TTC549 (cell line): ENCODE data around the gene EGFL7.

Experiments used
- FAIRE-seq: peaks from 2 replicates; lab custom pipeline; 2012; peaks lifted over from hg19 to GRCh38; lab: Jason Lieb, UNC

EGFL7 gene

DNA sequence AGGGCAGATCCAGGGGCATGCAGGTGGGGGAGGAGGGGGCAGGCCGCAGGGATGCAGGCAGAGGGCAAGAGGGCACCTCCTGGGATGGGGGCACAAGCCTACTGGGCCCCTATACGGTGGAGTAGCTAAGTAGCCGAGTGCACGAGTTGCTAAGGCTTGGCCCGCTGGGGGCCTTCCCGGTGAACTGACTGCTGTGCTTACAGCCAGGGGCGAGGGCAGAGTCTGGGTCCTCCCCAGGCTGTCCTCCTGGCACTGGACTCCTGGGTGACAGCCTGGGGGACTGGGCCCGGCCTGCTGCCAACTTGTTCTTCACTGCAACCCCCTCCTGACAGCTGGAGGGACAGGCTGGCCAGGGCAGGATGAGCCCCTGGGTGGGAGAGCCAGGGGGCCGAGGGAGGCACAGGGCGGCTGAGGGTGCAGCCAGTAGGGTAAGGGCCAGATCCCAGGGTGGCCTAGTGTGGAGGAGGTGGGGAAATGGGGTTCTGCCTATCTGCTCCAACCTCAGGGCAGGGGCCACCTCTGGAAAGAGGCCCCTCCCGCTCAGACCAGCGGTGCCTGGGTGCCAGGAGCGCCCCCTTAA, 1.7 kb upstream of the EGFL7 start:
- FAIRE-seq: no peak

DNA sequence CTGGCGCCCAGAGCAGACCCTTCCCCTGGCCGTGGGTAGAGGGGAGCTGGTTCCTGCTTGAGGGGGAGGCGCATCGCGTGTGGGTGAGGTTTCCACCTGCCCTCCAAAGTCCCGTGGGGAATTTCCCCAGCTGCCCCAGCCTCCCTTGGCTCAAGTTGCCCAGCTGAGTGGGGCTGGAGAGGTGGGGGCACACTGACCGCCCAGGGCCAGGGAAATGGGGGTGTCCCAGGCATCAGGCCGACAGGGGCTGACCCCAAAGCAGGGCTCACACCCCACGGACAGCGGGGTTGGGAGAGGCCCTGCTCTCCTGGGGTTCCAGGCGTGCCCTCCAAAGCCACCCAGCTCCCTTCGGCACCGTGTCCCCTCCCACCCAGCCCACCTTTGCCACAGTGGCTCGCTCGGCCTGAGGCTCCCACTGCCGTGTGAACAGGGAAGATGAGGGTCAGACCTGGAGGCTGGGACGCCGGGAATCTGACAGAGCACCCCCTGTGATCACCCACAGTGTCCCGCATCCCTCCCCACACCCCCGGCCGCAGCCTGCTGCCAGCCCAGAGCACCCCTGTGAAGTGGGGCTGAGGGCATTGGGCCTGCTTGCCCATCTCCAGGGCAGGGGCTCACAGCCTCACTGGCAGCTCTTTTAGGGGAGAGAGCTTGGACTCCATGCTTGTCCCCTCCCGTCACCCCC, 933 bp upstream of the EGFL7 start:
- no peak for FAIRE-seq

- no peak for FAIRE-seq
Observed at GRCh38 chr9:136662326-136662655, 425 bp upstream of the EGFL7 start.

- no peak for FAIRE-seq
Observed at GRCh38 chr9:136664000-136664915, 1.5 kb downstream of the EGFL7 start.

- FAIRE-seq: no peak
Observed at GRCh38 chr9:136665111-136665703, 2.5 kb downstream of the EGFL7 start.

DNA sequence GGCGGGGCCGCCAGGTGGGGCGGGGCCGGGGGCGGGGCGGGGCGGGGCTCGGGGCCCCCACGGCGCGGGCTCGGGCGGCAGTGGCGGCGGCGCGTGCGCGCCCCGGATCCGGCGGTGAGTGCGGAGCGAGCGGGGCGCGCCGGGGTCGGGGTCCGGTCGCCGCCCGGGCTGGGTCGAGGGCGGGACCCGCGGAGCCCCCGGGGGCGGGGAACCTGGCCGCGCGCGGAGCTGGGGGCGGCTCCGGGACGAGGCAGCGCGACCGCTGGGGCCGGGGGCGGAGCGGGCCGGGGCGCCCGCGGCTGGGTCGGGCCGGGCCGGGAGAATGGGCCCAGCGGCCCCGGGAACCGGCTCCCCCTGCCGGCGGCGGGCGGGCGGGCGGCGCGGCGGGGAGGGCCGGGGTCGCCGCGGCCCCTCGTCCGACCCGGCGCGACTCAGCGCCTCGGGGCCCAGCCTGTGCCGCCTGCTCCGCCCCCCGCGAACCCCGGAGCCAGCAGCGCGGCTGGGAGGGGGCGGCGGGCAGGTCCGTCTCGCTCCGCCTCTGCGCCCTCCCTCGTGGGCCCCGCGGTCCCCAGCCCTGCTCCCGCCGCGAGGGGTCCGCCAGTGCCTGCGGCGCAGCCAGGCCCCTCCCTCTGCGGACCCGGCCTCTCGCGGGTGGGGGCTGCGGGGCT, 3.1 kb downstream of the EGFL7 start:
- FAIRE-seq: no peak

GRCh38 chr9:136666372-136667213, 3.9 kb downstream of the EGFL7 start:
- FAIRE-seq: no peak

- no peak for FAIRE-seq
Observed at GRCh38 chr9:136667214-136667939, 4.7 kb downstream of the EGFL7 start.

- FAIRE-seq: no peak
Observed at GRCh38 chr9:136667940-136668760, 5.4 kb downstream of the EGFL7 start.

DNA sequence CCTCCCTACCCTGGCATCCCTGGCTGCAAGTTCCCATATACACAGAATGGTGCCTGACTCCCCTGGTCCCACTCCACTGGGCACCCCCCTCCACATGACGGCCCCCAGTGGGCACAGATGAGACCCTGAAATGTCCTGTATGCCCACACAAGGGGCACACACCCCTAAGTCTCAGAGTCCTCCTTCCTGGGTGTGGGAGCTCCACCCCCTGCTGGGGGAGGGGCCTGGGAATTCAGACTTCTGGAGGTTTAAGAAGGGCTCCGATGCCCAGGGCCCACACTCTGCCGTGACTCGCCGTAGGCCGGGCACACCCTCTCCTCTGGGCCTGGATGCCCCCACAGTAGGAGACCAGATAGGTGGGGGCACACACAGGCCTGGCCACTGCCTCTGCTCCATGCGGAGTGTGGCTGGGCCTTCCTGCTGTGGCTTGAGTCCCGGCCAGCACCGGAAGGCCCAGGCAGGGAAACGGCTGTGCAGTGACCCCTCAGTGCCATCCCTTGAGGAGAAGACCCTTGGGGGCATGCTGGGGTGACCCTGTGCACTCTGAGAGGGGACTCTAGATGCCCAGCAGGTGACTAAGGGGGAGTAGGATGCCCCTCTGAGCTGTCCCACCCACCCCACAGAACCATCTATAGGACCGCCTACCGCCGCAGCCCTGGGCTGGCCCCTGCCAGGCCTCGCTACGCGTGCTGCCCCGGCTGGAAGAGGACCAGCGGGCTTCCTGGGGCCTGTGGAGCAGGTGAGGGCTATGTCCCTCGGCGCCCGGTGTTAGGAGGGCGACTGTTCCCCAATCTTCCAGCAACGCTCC, 6.5 kb downstream of the EGFL7 start:
- no peak for FAIRE-seq

- FAIRE-seq: no peak
Observed at GRCh38 chr9:136669791-136670464, 7.2 kb downstream of the EGFL7 start.

GRCh38 chr9:136670576-136671253, 8.0 kb downstream of the EGFL7 start:
- FAIRE-seq: no peak

DNA sequence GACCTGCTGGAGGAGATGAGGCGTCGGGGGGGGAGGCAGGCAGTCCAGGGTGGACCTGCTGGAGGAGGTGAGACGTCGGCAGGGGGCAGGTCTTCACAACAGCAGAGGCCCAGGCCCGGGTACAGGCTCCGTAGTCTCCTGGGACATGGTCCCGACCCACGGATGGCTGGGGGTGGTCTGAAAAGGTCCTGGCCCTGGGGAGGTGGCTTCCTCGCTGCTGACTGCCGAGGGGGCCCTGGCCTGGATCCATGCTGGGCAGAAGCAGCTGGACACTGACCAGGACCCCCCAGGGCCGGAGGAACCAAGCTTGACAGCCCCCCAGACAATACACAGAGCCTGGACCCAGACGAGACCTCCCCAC, 8.5 kb downstream of the EGFL7 start:
- FAIRE-seq: no peak

DNA sequence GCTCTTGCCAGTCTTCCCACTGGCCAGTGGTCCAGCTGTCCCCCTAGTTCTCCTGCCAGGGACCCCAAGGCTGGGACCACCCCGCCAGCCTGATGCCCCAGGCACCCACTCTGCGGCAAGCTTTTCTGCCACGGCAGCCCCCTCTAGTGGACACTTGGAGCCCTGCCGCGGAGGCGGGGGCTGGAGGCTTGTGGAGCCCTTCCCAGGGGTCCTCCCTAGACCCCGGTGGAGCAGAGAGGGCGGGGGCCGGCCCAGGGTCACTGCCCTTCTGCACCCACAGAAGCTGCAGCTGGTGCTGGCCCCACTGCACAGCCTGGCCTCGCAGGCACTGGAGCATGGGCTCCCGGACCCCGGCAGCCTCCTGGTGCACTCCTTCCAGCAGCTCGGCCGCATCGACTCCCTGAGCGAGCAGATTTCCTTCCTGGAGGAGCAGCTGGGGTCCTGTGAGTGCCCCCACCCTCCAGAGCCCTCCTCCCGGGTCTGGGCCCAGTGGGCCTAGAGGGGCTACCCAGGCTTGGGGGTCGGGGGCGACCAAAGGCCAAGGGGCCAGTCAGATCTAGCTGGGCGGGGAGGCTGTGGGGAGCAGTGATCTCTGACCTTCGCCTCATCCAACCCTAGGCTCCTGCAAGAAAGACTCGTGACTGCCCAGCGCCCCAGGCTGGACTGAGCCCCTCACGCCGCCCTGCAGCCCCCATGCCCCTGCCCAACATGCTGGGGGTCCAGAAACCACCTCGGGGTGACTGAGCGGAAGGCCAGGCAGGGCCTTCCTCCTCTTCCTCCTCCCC, 9.1 kb downstream of the EGFL7 start:
- no peak for FAIRE-seq

- no peak for FAIRE-seq
Observed at GRCh38 chr9:136672431-136673087, 9.8 kb downstream of the EGFL7 start.
